ENCODE data around the gene GUCA1C.

The GUCA1C gene

GRCh38 chr3:108914774-108915641 lies 38.7 kb downstream of the GUCA1C start:
- in situ Hi-C loops (cut with MboI; ENCODE audit: low sequenced_read_pairs), result loop anchor here (25.0 kb wide), 1 partner anchor 428 kb away; no protein-coding TSS in a partner anchor

GRCh38 chr3:108909799-108910198 lies 43.9 kb downstream of the GUCA1C start:
- in situ Hi-C loops (cut with MboI; ENCODE audit: low sequenced_read_pairs), result loop anchor here (25.0 kb wide), 1 partner anchor 422 kb away; no protein-coding TSS in a partner anchor

GRCh38 chr3:108907194-108907593 lies 46.5 kb downstream of the GUCA1C start:
- in situ Hi-C loops (cut with MboI; ENCODE audit: low sequenced_read_pairs), result loop anchor here (25.0 kb wide), 1 partner anchor 420 kb away; no protein-coding TSS in a partner anchor

GRCh38 chr3:108899530-108899929 lies 54.1 kb downstream of the GUCA1C start:
- in situ Hi-C loops (cut with MboI; ENCODE audit: low sequenced_read_pairs), result no loop called here

- in situ Hi-C loops (cut with MboI; ENCODE audit: low sequenced_read_pairs), result no loop called here
Measured at GRCh38 chr3:108897883-108898282, 55.8 kb downstream of the GUCA1C start.

- in situ Hi-C loops (cut with MboI; ENCODE audit: low sequenced_read_pairs), result no loop called here
Measured at GRCh38 chr3:108894981-108895380, 58.7 kb downstream of the GUCA1C start.

GRCh38 chr3:108891833-108892232 lies 61.8 kb downstream of the GUCA1C start:
- in situ Hi-C loops (cut with MboI; ENCODE audit: low sequenced_read_pairs), result no loop called here

GRCh38 chr3:108887777-108888176 lies 65.9 kb downstream of the GUCA1C start:
- in situ Hi-C loops (cut with MboI; ENCODE audit: low sequenced_read_pairs), result no loop called here

GRCh38 chr3:108887121-108887520 lies 66.6 kb downstream of the GUCA1C start:
- in situ Hi-C loops (cut with MboI; ENCODE audit: low sequenced_read_pairs), result no loop called here

- in situ Hi-C loops (cut with MboI; ENCODE audit: low sequenced_read_pairs), result no loop called here
Measured at GRCh38 chr3:108883373-108883772, 70.3 kb downstream of the GUCA1C start.

- in situ Hi-C loops (cut with MboI; ENCODE audit: low sequenced_read_pairs), result no loop called here
Measured at GRCh38 chr3:108882762-108883161, 70.9 kb downstream of the GUCA1C start.

GRCh38 chr3:108879915-108880314 lies 73.8 kb downstream of the GUCA1C start:
- in situ Hi-C loops (cut with MboI; ENCODE audit: low sequenced_read_pairs), result no loop called here

- in situ Hi-C loops (cut with MboI; ENCODE audit: low sequenced_read_pairs), result no loop called here
Measured at GRCh38 chr3:108877901-108878300, 75.8 kb downstream of the GUCA1C start.

- in situ Hi-C loops (cut with MboI; ENCODE audit: low sequenced_read_pairs), result no loop called here
Measured at GRCh38 chr3:108863799-108864135, 89.9 kb downstream of the GUCA1C start.

- in situ Hi-C loops (cut with MboI; ENCODE audit: low sequenced_read_pairs), result no loop called here
Measured at GRCh38 chr3:108862865-108863798, 90.5 kb downstream of the GUCA1C start.

GRCh38 chr3:108861401-108861800 lies 92.3 kb downstream of the GUCA1C start:
- in situ Hi-C loops (cut with MboI; ENCODE audit: low sequenced_read_pairs), result no loop called here

Measured in HL-60/S4 treated with retinoic acid at 250 ng/mL for 4 days and 3 days (cell line).